MM.1S (cell line): ENCODE results near the gene PDE6B.

Source experiments
- DNase-seq: peaks from one replicate; pipeline ENCODE4 v3.0.0-alpha.2; 2015
- H2AFZ ChIP-seq: fragments of 300-600 bp; sonication (generic); 2 replicates; pipeline ENCODE4 v1.6.0; 2016; ENCODE audit warnings: antibody characterized with exemption, low read length
- H3F3A ChIP-seq: fragments of 300-600 bp; sonication (generic); 2 replicates; pipeline ENCODE4 v1.6.1; 2016; ENCODE audit warnings: mild to moderate bottlenecking, antibody characterized with exemption, low read length, moderate library complexity, mixed read lengths; ENCODE audit not compliant: insufficient read depth
- H3K27ac ChIP-seq: fragments of 300-600 bp; sonication (generic); 2 replicates; pipeline ENCODE4 v1.5.1; 2016; ENCODE audit warnings: mild to moderate bottlenecking, low read length
- H3K27me3 ChIP-seq: fragments of 300-600 bp; sonication (generic); replicated peaks from 2 replicates; pipeline ENCODE4 v1.6.0; 2016; ENCODE audit warnings: low read length; ENCODE audit not compliant: insufficient read depth
- H3K36me3 ChIP-seq: fragments of 300-600 bp; sonication (generic); replicated peaks from 2 replicates; pipeline ENCODE4 v1.6.1; 2016; ENCODE audit warnings: mild to moderate bottlenecking, low read length, mixed read lengths; ENCODE audit not compliant: insufficient read depth
- H3K4me1 ChIP-seq: fragments of 300-600 bp; sonication (generic); 2 replicates; pipeline ENCODE4 v1.6.1; 2016; ENCODE audit warnings: low read length, mixed read lengths
- H3K4me2 ChIP-seq: fragments of 300-600 bp; sonication (generic); 2 replicates; pipeline ENCODE4 v1.6.0; 2016; ENCODE audit warnings: low read depth, low read length
- H3K4me3 ChIP-seq: fragments of 300-600 bp; sonication (generic); 2 replicates; pipeline ENCODE4 v1.5.1; 2016; ENCODE audit warnings: low read length, mixed read lengths
- H3K79me2 ChIP-seq: fragments of 300-600 bp; sonication (generic); 2 replicates; pipeline ENCODE4 v1.6.1; 2016; ENCODE audit warnings: mixed run types, low read length, mixed read lengths
- H3K9ac ChIP-seq: fragments of 300-600 bp; sonication (generic); 2 replicates; pipeline ENCODE4 v1.6.1; 2016; ENCODE audit warnings: low read length, mixed read lengths
- H3K9me2 ChIP-seq: fragments of 300-600 bp; sonication (generic); replicated peaks from 2 replicates; pipeline ENCODE4 v1.6.1; 2016; ENCODE audit warnings: mild to moderate bottlenecking, low read length, mixed read lengths; ENCODE audit not compliant: insufficient read depth
- H3K9me3 ChIP-seq: fragments of 300-600 bp; sonication (generic); replicated peaks from 2 replicates; pipeline ENCODE4 v1.6.1; 2016; ENCODE audit warnings: mild to moderate bottlenecking, low read length, mixed read lengths; ENCODE audit not compliant: insufficient read depth
- H4K20me1 ChIP-seq: fragments of 300-600 bp; sonication (generic); 2 replicates; pipeline ENCODE4 v1.6.1; 2016; ENCODE audit warnings: mild to moderate bottlenecking, low read length, moderate library complexity, mixed read lengths; ENCODE audit not compliant: insufficient read depth
- EZH2 ChIP-seq: fragments of 300-600 bp; sonication (generic); optimal IDR thresholded peaks from 2 replicates; pipeline ENCODE3; 2017; ENCODE audit warnings: low read depth, mild to moderate bottlenecking, antibody characterized with exemption, low read length, mixed read lengths
- EZH2phosphoT487 ChIP-seq: fragments of 300-600 bp; sonication (generic); IDR thresholded peaks from 2 replicates; pipeline ENCODE4 v1.6.1; 2018; ENCODE audit warnings: antibody characterized with exemption, low read length
- TF ChIP-seq, protein P1 (sequence below): fragments of 300-600 bp; sonication (generic); IDR thresholded peaks from 2 replicates; pipeline ENCODE4 v1.5.1; 2016; ENCODE audit warnings: antibody characterized with exemption, low read length, mixed read lengths

PDE6B gene

DNA sequence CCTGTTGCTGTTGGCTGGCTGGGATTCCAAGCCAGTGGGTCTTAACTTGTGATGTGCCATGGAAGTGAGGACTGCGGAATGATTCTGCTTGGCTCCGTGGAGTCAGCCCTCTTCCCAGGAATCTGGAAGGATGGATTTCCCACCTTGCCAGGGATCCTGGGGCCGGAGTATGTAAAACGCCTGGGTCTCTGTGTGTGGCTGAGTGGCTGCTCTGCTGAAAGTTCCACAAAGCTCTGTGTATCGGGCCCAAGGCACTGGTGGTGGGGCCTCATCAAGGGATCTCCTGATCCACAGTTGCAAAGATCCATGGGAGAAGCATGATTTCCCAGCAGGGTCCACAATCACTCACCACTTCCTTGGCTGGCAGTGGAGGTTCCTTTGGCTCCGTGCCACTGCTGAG is 25.2 kb upstream of the PDE6B start:
- H3K9me3 ChIP-seq = no peaks in the 10 kb centered on the region
- DNase-seq = no peak
- H2AFZ ChIP-seq = no peak overlapping the region
- H4K20me1 ChIP-seq = no peaks in the 10 kb centered on the region
- no peaks in the 10 kb centered on the region for H3F3A ChIP-seq
- no peaks in the 10 kb centered on the region for H3K9me2 ChIP-seq
- no peak overlapping the region for H3K4me2 ChIP-seq
- no peak overlapping the region for H3K4me3 ChIP-seq
- H3K4me1 ChIP-seq = no peaks in the 10 kb centered on the region
- H3K36me3 ChIP-seq = no peaks in the 10 kb centered on the region
- TF ChIP-seq, protein P1, sequence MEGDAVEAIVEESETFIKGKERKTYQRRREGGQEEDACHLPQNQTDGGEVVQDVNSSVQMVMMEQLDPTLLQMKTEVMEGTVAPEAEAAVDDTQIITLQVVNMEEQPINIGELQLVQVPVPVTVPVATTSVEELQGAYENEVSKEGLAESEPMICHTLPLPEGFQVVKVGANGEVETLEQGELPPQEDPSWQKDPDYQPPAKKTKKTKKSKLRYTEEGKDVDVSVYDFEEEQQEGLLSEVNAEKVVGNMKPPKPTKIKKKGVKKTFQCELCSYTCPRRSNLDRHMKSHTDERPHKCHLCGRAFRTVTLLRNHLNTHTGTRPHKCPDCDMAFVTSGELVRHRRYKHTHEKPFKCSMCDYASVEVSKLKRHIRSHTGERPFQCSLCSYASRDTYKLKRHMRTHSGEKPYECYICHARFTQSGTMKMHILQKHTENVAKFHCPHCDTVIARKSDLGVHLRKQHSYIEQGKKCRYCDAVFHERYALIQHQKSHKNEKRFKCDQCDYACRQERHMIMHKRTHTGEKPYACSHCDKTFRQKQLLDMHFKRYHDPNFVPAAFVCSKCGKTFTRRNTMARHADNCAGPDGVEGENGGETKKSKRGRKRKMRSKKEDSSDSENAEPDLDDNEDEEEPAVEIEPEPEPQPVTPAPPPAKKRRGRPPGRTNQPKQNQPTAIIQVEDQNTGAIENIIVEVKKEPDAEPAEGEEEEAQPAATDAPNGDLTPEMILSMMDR = no peak
- no peak for TF ChIP-seq EZH2phosphoT487
- TF ChIP-seq EZH2 = no peak
- H3K79me2 ChIP-seq = no peaks in the 10 kb centered on the region
- H3K27me3 ChIP-seq = no peaks in the 10 kb centered on the region
- H3K9ac ChIP-seq = no peak overlapping the region
- H3K27ac ChIP-seq = no peak overlapping the region

DNA sequence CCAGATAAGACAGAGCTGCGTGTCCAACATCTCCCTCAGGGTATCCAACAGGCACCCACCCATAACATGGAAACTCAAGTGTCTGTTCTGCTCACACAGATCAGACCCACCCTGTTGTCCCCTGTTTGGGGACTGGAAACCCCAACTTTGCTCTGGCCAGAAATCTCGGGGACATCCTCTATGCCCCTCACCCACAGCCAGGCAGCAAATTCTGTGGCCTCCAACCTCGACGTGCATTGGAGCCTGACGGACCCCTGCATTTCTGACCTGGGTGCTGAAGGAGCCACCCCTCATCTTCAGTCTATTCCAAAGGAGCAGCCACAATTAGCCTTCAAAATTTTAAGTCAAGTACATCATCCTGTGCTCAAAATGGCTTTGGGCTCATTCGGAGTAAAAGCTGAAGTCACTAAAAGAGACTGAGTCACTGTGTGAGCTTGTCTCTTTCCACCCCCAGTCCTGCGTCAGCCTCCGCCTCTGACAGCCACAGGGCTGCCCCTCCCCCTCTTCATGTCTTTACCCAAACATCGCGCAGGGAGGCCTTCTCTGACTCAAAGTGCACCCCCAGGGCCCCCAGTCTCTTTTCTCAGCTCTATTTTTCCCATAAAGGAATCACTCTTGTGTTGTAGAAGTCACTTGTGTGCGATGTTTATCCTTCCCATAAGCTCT is 24.4 kb upstream of the PDE6B start:
- TF ChIP-seq, protein P1 = no peak
- no peak for TF ChIP-seq EZH2phosphoT487
- TF ChIP-seq EZH2 = no peak
- H3K4me2 ChIP-seq = no peak overlapping the region
- H2AFZ ChIP-seq = no peak overlapping the region

DNA sequence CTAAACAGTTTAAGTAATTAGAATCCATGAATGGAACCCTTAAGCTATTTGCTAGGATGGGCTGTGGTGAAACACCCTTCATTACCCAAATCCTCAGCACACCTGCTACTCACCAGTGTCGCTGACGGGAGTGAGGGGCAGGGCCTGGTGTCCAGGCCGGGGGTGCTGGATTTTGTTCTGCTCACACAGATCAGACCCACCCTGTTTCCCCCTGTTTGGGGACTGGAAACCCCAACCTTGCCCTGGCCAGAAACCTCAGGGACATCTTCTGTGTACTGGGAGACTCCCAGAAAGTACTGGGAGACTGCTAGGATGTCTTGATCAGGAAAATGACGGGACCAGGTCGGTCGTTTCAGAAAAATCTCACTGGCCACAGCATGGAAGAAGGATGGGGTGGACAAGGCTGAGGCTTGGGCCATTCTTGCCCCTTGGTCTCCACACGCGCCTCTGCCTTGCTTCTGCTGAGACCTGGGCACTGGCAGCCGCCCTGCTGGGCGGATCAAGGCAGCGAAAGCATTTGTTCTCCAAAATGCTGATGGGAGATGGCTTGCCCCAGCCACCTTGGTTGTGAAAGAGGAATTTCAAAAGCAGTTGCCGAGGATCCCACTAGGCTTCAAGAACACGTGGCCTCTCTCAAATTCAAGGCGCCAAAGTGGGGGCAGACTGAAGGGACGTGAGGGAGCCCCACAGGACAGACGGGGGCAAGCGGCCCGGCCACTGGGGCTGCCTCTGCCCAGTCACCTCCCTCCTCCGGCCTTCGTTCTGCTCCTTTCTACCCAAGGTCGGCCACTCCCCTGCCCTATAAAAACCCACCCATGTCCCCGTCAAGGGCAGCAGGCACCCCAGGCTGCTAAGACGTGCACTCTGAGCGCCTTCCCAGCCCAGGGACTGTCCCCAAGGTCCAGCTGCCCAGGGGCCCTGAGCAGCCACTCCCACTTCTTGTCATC is 23.5 kb upstream of the PDE6B start:
- H4K20me1 ChIP-seq = no peaks in the 10 kb centered on the region
- no peaks in the 10 kb centered on the region for H3K79me2 ChIP-seq
- H3K4me2 ChIP-seq = no peak overlapping the region
- H3K4me3 ChIP-seq = no peak overlapping the region
- H3K9ac ChIP-seq = no peak overlapping the region
- H3K9me3 ChIP-seq = no peaks in the 10 kb centered on the region
- H3F3A ChIP-seq = no peaks in the 10 kb centered on the region
- no peaks in the 10 kb centered on the region for H3K4me1 ChIP-seq
- DNase-seq = no peak
- no peak for TF ChIP-seq EZH2
- no peak for TF ChIP-seq EZH2phosphoT487
- TF ChIP-seq, protein P1 = no peak
- no peaks in the 10 kb centered on the region for H3K36me3 ChIP-seq
- no peak overlapping the region for H3K27ac ChIP-seq
- H2AFZ ChIP-seq = no peak overlapping the region
- no peaks in the 10 kb centered on the region for H3K9me2 ChIP-seq
- H3K27me3 ChIP-seq = no peaks in the 10 kb centered on the region

More for the DNA sequence above, 24.4 kb upstream of the PDE6B start:
- Histone ChIP-seq H3K79me2 (no peaks in the 10 kb centered on the region), H3K4me3 (no peak overlapping the region), H3K27ac (no peak overlapping the region), H3K9me2 (no peaks in the 10 kb centered on the region), H3K4me1 (no peaks in the 10 kb centered on the region), H3K27me3 (no peaks in the 10 kb centered on the region), H3F3A (no peaks in the 10 kb centered on the region), H3K9me3 (no peaks in the 10 kb centered on the region), H3K36me3 (no peaks in the 10 kb centered on the region), H4K20me1 (no peaks in the 10 kb centered on the region), H3K9ac (no peak overlapping the region)
- DNase-seq = no peak
